Left lung (tissue), 10 donors: ENCODE measurements around the gene UBD. TPM values are rescaled to one million over a fixed set of nuclear protein-coding genes. Genes with fewer than 3 reads are reported as not detected.

Source experiments
- ATAC-seq: fragments of 200-7000 bp; cut with Tn5 transposase; one replicate; pipeline ENCODE4 v1.9.1; 2020; ENCODE audit warnings: moderate library complexity
- DNase-seq, 4 donors: peaks; one replicate each; pipeline ENCODE4 v3.0.0-alpha.2; 2013 to 2020
- H3K27ac ChIP-seq, 2 donors: fragments of 200-600 bp; sonication (generic) in 1 of 2; one replicate each; pipeline versions ENCODE4 v1.5.0 to v1.8.0; 2020 to 2021
- H3K27me3 ChIP-seq, 2 donors: fragments of 200-600 bp; sonication (generic) in 1 of 2; one replicate each; pipeline versions ENCODE4 v1.5.0 to v1.8.0; 2020 to 2021
- H3K36me3 ChIP-seq, 2 donors: fragments of 200-600 bp; sonication (generic) in 1 of 2; one replicate each; pipeline versions ENCODE4 v1.5.0 to v1.8.0; 2020 to 2021
- H3K4me1 ChIP-seq, 2 donors: fragments of 200-600 bp; one replicate each; pipeline ENCODE4 v1.8.0; 2021
- H3K4me3 ChIP-seq, 2 donors: fragments of 200-600 bp; sonication (generic) in 1 of 2; one replicate each; pipeline versions ENCODE4 v1.5.0 to v1.8.0; 2020 to 2021; ENCODE audit warnings: mild to moderate bottlenecking in 1 of 2
- H3K9me3 ChIP-seq, 2 donors: fragments of 200-600 bp; sonication (generic) in 1 of 2; one replicate each; pipeline versions ENCODE4 v1.5.0 to v1.8.0; 2020 to 2021
- intact Hi-C, 2 donors: fragments of 100-400 bp; cut with DNase I; formaldehyde crosslinking; loops; one replicate each; pipeline versions ENCODE4 v1.11.2 to v1.14.2; 2022
- polyA plus RNA-seq, 6 donors: library from polyadenylated mRNA; unstranded; fragments of 120-200 nt; gene quantifications; one replicate each; pipeline ENCODE4 v1.2.1, GENCODE V29; 2013; ENCODE audit not compliant: insufficient read length in 6 of 6
- total RNA-seq, 2 donors: library from RNA; stranded (reverse); fragmentation: NEBNext Ultra II Directional; extraction: Animal tissue kit (Norgen Biotek cat#: 25700); gene quantifications; one replicate each; pipeline ENCODE4 v1.2.1, GENCODE V29; 2021
- TF ChIP-seq, protein P1 (sequence below), 2 donors: fragments of 200-600 bp; sonication (generic) in 1 of 2; IDR thresholded peaks; one replicate each; pipeline versions ENCODE4 v1.5.0 to v1.8.0; 2021; ENCODE audit warnings: antibody characterized with exemption in 2 of 2
- donor health status: DM: no; HTN: yes; CAD: no.
- donor health status: DM: no; HTN: no; CAD: no.

Gene UBD
- total and polyA plus RNA-seq, 8 donors: 0.25 to 2.7 (median 1.3) TPM

DNA sequence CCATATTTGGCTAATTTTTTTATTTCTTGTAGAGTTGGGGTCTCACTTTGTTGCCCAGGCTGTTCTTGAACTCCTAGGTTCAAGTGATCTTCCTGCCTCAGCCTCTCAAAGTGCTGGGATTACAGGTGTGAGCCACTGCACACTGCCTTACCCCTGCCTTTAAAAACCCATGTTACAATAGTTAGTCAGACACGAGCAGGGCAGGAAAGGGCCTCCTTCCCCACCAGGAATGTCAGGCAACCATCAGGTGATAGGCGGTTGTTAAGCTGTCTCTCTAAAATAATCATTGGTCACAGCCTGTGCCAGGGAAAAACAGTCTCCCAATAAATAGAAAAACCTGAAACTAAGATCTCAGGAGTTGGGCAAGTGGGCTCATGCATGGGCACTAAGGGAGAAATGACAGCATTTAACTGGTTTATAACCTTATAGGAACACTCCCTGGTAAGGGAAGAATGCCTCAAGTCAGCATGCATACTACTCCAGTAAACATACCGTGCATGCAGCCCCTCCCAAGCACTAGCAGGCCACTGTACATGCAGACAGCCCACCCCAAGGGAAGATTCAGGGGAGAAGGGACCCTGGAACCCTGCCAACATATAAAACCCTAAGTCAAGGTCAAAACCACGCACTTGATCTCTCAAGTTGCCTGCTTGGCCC lies 33.8 kb upstream of the UBD start:
- Histone ChIP-seq H3K9me3 (no peaks in the 10 kb centered on the region), H3K4me3 (no peak overlapping the region), H3K4me1 (no peaks in the 10 kb centered on the region), H3K27me3 (peaks cover 3 to 33% of the 10 kb centered on the region in 2 donors), H3K36me3 (no peaks in the 10 kb centered on the region), H3K27ac (no peak overlapping the region)
- TF ChIP-seq, protein P1, sequence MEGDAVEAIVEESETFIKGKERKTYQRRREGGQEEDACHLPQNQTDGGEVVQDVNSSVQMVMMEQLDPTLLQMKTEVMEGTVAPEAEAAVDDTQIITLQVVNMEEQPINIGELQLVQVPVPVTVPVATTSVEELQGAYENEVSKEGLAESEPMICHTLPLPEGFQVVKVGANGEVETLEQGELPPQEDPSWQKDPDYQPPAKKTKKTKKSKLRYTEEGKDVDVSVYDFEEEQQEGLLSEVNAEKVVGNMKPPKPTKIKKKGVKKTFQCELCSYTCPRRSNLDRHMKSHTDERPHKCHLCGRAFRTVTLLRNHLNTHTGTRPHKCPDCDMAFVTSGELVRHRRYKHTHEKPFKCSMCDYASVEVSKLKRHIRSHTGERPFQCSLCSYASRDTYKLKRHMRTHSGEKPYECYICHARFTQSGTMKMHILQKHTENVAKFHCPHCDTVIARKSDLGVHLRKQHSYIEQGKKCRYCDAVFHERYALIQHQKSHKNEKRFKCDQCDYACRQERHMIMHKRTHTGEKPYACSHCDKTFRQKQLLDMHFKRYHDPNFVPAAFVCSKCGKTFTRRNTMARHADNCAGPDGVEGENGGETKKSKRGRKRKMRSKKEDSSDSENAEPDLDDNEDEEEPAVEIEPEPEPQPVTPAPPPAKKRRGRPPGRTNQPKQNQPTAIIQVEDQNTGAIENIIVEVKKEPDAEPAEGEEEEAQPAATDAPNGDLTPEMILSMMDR (IDR thresholded peaks at IDR 0.05): no peak
- no peak for DNase-seq
- intact Hi-C loops: no loop called here
- ATAC-seq: no peak

DNA sequence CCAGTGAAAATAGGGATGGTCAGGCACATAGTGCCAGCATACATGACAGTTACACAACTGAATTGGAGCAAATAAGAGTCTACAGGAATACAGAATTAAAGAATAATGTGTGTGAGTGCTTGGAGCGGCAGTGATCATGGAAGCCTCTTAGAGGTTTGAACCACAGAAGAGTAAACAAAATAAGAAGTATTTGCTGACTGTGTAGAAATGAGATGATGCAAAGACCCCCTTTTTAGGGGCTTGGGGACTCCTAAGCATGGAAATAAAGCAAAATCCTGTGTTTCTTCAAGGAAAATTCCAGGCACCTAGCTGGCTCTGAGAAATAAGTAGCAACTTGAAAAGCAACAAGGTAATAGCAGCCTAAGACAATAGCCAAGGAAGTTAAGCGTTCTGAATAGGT lies 32.1 kb upstream of the UBD start:
- Histone ChIP-seq H3K27ac (no peak overlapping the region), H3K4me3 (no peak overlapping the region), H3K9me3 (no peaks in the 10 kb centered on the region), H3K4me1 (no peaks in the 10 kb centered on the region), H3K36me3 (no peaks in the 10 kb centered on the region), H3K27me3 (peaks cover 5 to 33% of the 10 kb centered on the region in 2 donors)
- intact Hi-C loops: no loop called here
- DNase-seq (no peak), ATAC-seq (no peak)
- TF ChIP-seq, protein P1 (IDR thresholded peaks at IDR 0.05): no peak

DNA sequence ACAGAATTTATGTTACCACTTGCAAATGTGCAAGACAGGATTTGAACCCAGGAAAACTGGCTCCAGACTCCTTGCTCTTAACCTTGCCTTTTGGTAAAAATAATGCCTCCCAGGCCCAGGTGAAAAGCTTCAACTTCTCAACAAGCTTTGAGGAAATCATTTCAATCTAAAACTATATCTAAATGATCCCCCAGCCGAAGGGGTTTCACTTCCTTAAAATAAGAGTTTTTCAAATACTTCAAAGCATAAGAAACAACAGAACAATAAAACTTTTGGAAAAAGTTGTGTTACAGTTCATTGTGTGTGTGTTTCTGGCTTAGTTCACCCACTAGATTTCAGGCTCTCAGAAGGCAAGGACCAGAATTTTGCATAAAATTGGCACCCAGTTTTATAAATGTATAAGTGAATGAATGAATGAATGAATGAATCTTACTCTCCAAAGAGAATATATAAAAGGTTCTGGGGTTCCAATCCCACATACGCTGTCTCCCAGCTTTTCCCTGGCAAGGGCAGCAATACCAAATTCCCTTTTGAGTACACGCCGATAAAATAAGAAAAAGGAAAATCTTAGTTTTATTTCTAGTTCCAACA lies 30.8 kb upstream of the UBD start:
- Histone ChIP-seq H3K4me3 (no peak overlapping the region), H3K27ac (no peak overlapping the region), H3K27me3 (peaks cover 5 to 33% of the 10 kb centered on the region in 2 donors), H3K36me3 (no peaks in the 10 kb centered on the region), H3K4me1 (no peaks in the 10 kb centered on the region), H3K9me3 (no peaks in the 10 kb centered on the region)
- DNase-seq: no peak
- TF ChIP-seq, protein P1 (IDR thresholded peaks at IDR 0.05): no peak
- no peak for ATAC-seq
- intact Hi-C loops: no loop called here

DNA sequence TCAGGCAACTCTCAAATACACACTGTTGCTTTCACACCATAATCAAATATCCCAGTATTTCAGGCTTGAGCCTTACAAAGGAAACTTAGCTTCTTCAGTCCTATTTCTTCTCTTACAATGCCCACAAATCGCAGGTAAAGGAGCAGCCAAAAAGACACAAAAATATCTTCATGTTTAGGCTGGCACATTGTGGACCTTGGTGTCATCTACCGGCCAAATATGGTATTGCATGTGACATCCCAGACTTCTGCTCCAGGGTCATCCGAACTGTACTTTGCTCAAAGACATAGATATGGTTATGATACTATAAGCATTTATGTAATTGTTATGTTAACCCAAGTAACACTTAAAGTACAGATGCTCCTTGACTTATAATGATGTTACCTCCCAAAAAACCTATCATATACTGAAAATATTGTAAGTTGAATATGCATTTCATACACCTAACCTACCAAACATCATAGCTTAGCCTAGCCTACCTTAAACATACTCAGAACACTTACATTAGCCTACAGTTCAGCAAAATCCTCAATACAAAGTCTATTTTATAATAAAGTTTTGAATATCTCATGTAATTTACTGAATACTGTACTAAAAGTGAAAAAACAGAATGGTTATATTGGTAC lies 30.0 kb upstream of the UBD start:
- Histone ChIP-seq H3K9me3 (no peaks in the 10 kb centered on the region), H3K27me3 (peaks cover 5 to 33% of the 10 kb centered on the region in 2 donors), H3K4me3 (no peak overlapping the region), H3K27ac (no peak overlapping the region), H3K4me1 (no peaks in the 10 kb centered on the region), H3K36me3 (no peaks in the 10 kb centered on the region)
- intact Hi-C loops: no loop called here
- ATAC-seq (peak; percentile 92), DNase-seq (peak in 2 of 4 donors; percentile 36 to 59)
- TF ChIP-seq, protein P1 (IDR thresholded peaks at IDR 0.05): peak; percentile 88 to 96

DNA sequence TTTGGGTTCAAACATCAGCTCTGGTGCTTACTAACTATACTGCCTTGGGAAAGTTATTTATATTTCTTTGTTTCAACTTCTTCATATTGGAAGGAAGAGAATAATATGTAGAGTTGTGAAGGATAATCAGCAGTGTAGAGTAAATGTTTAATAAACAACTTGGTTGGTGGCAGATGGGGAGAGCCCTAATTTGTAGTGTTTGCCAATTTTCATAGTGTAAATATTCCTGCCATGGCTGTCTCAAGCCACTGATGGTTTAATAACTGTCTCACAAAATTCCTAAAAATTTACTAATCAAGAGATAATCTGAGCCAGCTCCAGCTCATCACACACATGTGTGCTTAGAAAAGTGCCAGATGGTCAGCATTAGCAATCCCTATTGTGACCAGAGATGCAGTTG lies 25.3 kb upstream of the UBD start, which contains the start of gene OR2H2:
TSS of gene OR2H2 (plus strand) at position 301 of the 400 bp plus-strand sequence. CDS start 2,824 bp downstream, outside the sequence.
- TF ChIP-seq, protein P1 (IDR thresholded peaks at IDR 0.05): no peak
- Histone ChIP-seq H3K9me3 (no peaks in the 10 kb centered on the region), H3K4me3 (no peak within 1 kb of the TSS), H3K36me3 (no peaks in the 10 kb centered on the region), H3K4me1 (no peaks in the 10 kb centered on the region), H3K27me3 (peaks cover 0 to 3% of the 10 kb centered on the region in 2 donors), H3K27ac (no peak within 1 kb of the TSS)
- intact Hi-C loops: no loop called here
- DNase-seq (no peak), ATAC-seq (no peak)
